GM12878 (cell line): Measurements from ENCODE around the gene UBL4A. TPM values are rescaled to one million over a fixed set of nuclear protein-coding genes. Genes with fewer than 3 reads are reported as not detected.

Experiments used
- ATAC-seq: fragments of 200-7000 bp; cut with Tn5 transposase; 3 replicates; pipeline ENCODE4 v1.9.1; 2020; ENCODE audit warnings: mild to moderate bottlenecking, moderate library complexity
- BruUV-seq: library from RNA; stranded (reverse); fragments of 400-500 nt; replicated peaks from 2 replicates; lab custom pipeline; 2021; lab: Mats Ljungman, UMichigan
- CTCF ChIA-PET: fragments of 300-600 bp; sonication (Branson Sonifier 250); formaldehyde crosslinking; extraction: SDS; loops from one replicate; lab custom pipeline; 2021; ENCODE audit warnings: inconsistent platforms; lab: Yijun Ruan, JAX
- POLR2A ChIA-PET: fragments of 350-600 bp; formaldehyde crosslinking; extraction: SDS; loops from one replicate; lab custom pipeline; 2021; ENCODE audit warnings: inconsistent platforms; lab: Charles Lee
- RAD21 ChIA-PET: fragments of 300-600 bp; sonication (Branson Sonifier 250); formaldehyde crosslinking; loops from one replicate; lab custom pipeline; 2023; ENCODE audit warnings: antibody characterized with exemption; ENCODE audit not compliant: unreplicated experiment; lab: Charles Lee
- SMC1A ChIA-PET: fragments of 300-600 bp; sonication (Branson Sonifier 250); formaldehyde crosslinking; loops from one replicate; lab custom pipeline; 2023; ENCODE audit not compliant: unreplicated experiment, uncharacterized antibody; lab: Charles Lee
- DNase-seq: peaks from one replicate; pipeline ENCODE4 v3.0.0-alpha.2; 2011; ENCODE audit warnings: low read depth, low spot score
- FAIRE-seq: peaks from 3 replicates; lab custom pipeline; 2011; peaks lifted over from hg19 to GRCh38; lab: Jason Lieb, UNC
- H2AFZ ChIP-seq: 2 replicates; pipeline ENCODE4 v1.6.0; 2011; ENCODE audit warnings: low read depth, low read length, control low read depth; ENCODE audit not compliant: control insufficient read depth
- H3K27ac ChIP-seq: 2 replicates; pipeline ENCODE4 v1.5.1; 2011; ENCODE audit warnings: control low read depth; ENCODE audit not compliant: control insufficient read depth, insufficient read depth
- H3K27me3 ChIP-seq, 2 experiments: replicated peaks in 1 of 2; 2 replicates each; pipeline versions ENCODE4 v1.6.0 to v1.6.1; 2011; ENCODE audit warnings: low read length in 1 of 2; ENCODE audit not compliant: control insufficient read depth in 2 of 2, insufficient read depth in 2 of 2
- H3K36me3 ChIP-seq, 2 experiments: 2 replicates each; pipeline ENCODE4 v1.5.1; 2011; ENCODE audit warnings: low read length in 1 of 2; ENCODE audit not compliant: control insufficient read depth in 2 of 2, insufficient read depth in 2 of 2
- H3K4me1 ChIP-seq: 2 replicates; pipeline ENCODE4 v1.6.1; 2011; ENCODE audit warnings: mild to moderate bottlenecking, low read length, moderate library complexity, mixed read lengths; ENCODE audit not compliant: control insufficient read depth, insufficient read depth
- H3K4me2 ChIP-seq: 2 replicates; pipeline ENCODE4 v1.6.0; 2011; ENCODE audit warnings: control low read depth; ENCODE audit not compliant: control insufficient read depth, insufficient read depth
- H3K4me3 ChIP-seq: fragments of 200-600 bp; sonication (generic); 2 replicates; pipeline ENCODE4 v1.5.1; 2016
- H3K79me2 ChIP-seq: 2 replicates; pipeline ENCODE4 v1.6.0; 2011; ENCODE audit warnings: low read length; ENCODE audit not compliant: control insufficient read depth, insufficient read depth
- H3K9ac ChIP-seq: 2 replicates; pipeline ENCODE4 v1.8.0; 2011; ENCODE audit warnings: low read length, control low read depth, mixed read lengths; ENCODE audit not compliant: control insufficient read depth, insufficient read depth
- H3K9me3 ChIP-seq: replicated peaks from 3 replicates; pipeline ENCODE4 v1.5.1; 2011; ENCODE audit warnings: mild to moderate bottlenecking, low read length; ENCODE audit not compliant: control insufficient read depth, insufficient read depth
- H4K20me1 ChIP-seq: 2 replicates; pipeline ENCODE4 v1.6.0; 2011; ENCODE audit not compliant: control insufficient read depth, insufficient read depth
- ATF2 ChIP-seq: IDR thresholded peaks from 2 replicates; pipeline ENCODE4 v1.6.1; 2012; ENCODE audit warnings: low read length, inconsistent platforms
- CBX5 ChIP-seq: sonication (generic); IDR thresholded peaks from 2 replicates; pipeline ENCODE4 v1.6.1; 2016; ENCODE audit warnings: low read depth, moderate library complexity, mild to moderate bottlenecking, inconsistent platforms
- CREM ChIP-seq: IDR thresholded peaks from 2 replicates; pipeline ENCODE4 v1.6.1; 2014; ENCODE audit warnings: antibody characterized with exemption, low read depth
- ESRRA ChIP-seq: IDR thresholded peaks from 2 replicates; pipeline ENCODE4 v1.6.1; 2012; ENCODE audit warnings: mild to moderate bottlenecking, low read length, improper control_type of control experiment
- KDM1A ChIP-seq: fragments of 200-600 bp; sonication (generic); IDR thresholded peaks from 2 replicates; pipeline ENCODE4 v1.6.1; 2016; ENCODE audit warnings: borderline replicate concordance
- NFXL1 ChIP-seq: fragments of 450-650 bp; IDR thresholded peaks from 2 replicates; pipeline ENCODE4 v1.6.1; 2017; ENCODE audit warnings: antibody characterized with exemption, mild to moderate bottlenecking, borderline replicate concordance
- PAX5 ChIP-seq: IDR thresholded peaks from 2 replicates; pipeline ENCODE4 v1.6.1; 2011; ENCODE audit warnings: low read depth, low read length, borderline replicate concordance
- POLR2AphosphoS2 ChIP-seq: IDR thresholded peaks from 2 replicates; pipeline ENCODE4 v1.6.1; 2011; ENCODE audit warnings: low read depth, mild to moderate bottlenecking, low read length, improper control_type of control experiment, moderate library complexity
- RAD21 ChIP-seq: IDR thresholded peaks from 2 replicates; pipeline ENCODE4 v1.6.1; 2011; ENCODE audit warnings: mild to moderate bottlenecking, low read depth, low read length, moderate library complexity; ENCODE audit not compliant: insufficient read depth
- RAD51 ChIP-seq: fragments of 450-650 bp; IDR thresholded peaks from 2 replicates; pipeline ENCODE4 v1.6.1; 2016; ENCODE audit warnings: moderate library complexity, mild to moderate bottlenecking, inconsistent platforms
- RCOR1 ChIP-seq: conservative IDR thresholded peaks from 2 replicates; pipeline ENCODE4 v1.6.1; 2012; ENCODE audit warnings: low read depth, low read length, improper control_type of control experiment
- STAT1 ChIP-seq: fragments of 450-650 bp; conservative IDR thresholded peaks from 2 replicates; pipeline ENCODE4 v1.6.1; 2014; ENCODE audit warnings: antibody characterized with exemption, mild to moderate bottlenecking
- USF1 ChIP-seq: IDR thresholded peaks from 2 replicates; pipeline ENCODE4 v1.6.1; 2011; ENCODE audit warnings: borderline replicate concordance, low read depth, mild to moderate bottlenecking, moderate library complexity, mixed read lengths, low read length; ENCODE audit not compliant: insufficient read depth; ENCODE audit errors: extremely low read length
- ZBTB33 ChIP-seq: fragments of 450-650 bp; IDR thresholded peaks from 2 replicates; pipeline ENCODE4 v1.6.1; 2017; ENCODE audit warnings: mild to moderate bottlenecking
- ZNF217 ChIP-seq: fragments of 450-650 bp; IDR thresholded peaks from 2 replicates; pipeline ENCODE4 v1.6.1; 2017; ENCODE audit warnings: antibody characterized with exemption, mild to moderate bottlenecking
- WGBS: methylation state at CpG from one replicate; pipeline ENCODE4 v1.1.6; 2016; ENCODE audit warnings: low lambda C conversion rate; ENCODE audit not compliant: insufficient replicate concordance, insufficient coverage; ENCODE audit errors: missing lambda C conversion rate; 5-methylcytosine and 5-hydroxymethylcytosine counted together
- in situ Hi-C: fragments of 300-500 bp; cut with MboI; formaldehyde crosslinking; loops from 9 replicates; pipeline ENCODE4 v1.14.3; 2018; ENCODE audit warnings: mixed read lengths
- intact Hi-C: fragments of 100-400 bp; cut with micrococcal nuclease; formaldehyde crosslinking; loops from one replicate; pipeline ENCODE4 v1.14.2; 2022; ENCODE audit not compliant: unreplicated experiment
- polyA plus RNA-seq, 11 experiments: library from polyadenylated mRNA; depleted of rRNA in 4 of 11; unstranded in 6 of 11; stranded (reverse) in 5 of 11; fragments of >200 nt; fragmentation: Nextera tagmentation in 4 of 11; fragmentation: Illumina TruSeq in 1 of 11; extraction: Ambion mirVana in 4 of 11; extraction: Trizol in 1 of 11; gene quantifications; 1 replicate in 1 of 11; 2 replicates in 10 of 11; pipeline versions ENCODE4 v1.2.1 to v1.2.3, GENCODE V29; 2011 to 2016; ENCODE audit warnings: inconsistent platforms in 2 of 11, missing spikeins in 2 of 11, low read depth in 1 of 11
- total RNA-seq, 4 experiments: library from RNA; depleted of rRNA in 3 of 4; stranded (reverse); fragments of >200 nt in 3 of 4; fragmentation: Illumina TruSeq in 1 of 4; extraction: Trizol in 1 of 4; gene quantifications; 2 replicates each; pipeline versions ENCODE4 v1.2.1 to v1.2.3, GENCODE V29; 2013 to 2021
- TF ChIP-seq, protein P1 (sequence below): IDR thresholded peaks from 2 replicates; pipeline ENCODE4 v1.6.1; 2012; ENCODE audit warnings: low read depth, low read length, improper control_type of control experiment

Gene UBL4A
- total and polyA plus RNA-seq, 10 of the 15 experiments (the other 5 are each of a cell fraction or from before 2014, with no cell fraction given) = 4.2 to 49.9 (median 34.0) TPM

GRCh38 chrX:154525606-154526490 is 39.4 kb upstream of the UBL4A start:
- no peak for DNase-seq
- H3K36me3 ChIP-seq = no peaks in the 10 kb centered on the region
- no peaks in the 10 kb centered on the region for H3K9me3 ChIP-seq
- no peak overlapping the region; the same call in 1 of the 2 replicates for H3K27ac ChIP-seq
- peaks cover 10% of the 10 kb centered on the region for H3K4me1 ChIP-seq
- H3K4me3 ChIP-seq = no peak overlapping the region
- no peak overlapping the region for H3K9ac ChIP-seq
- intact Hi-C loops (no loop called here), in situ Hi-C loops (loop anchor here (25.0 kb wide), 1 partner anchor 389 kb away; the partner anchor contains the start of gene OPN1LW)
- no peaks in the 10 kb centered on the region for H3K27me3 ChIP-seq
- no peak for FAIRE-seq
- BruUV-seq = no TSS peak
- no peaks in the 10 kb centered on the region for H3K79me2 ChIP-seq
- ATAC-seq = no peak
- ChIA-PET POLR2A (interaction anchor here (1.0 to 1.8 kb wide), 2 partner anchors 28 to 36 kb away, joined by 3 to 12 read pairs; partner anchors contain the start of gene SLC10A3), CTCF (interaction anchor here (0.9 to 2.8 kb wide), 5 partner anchors 62 to 152 kb away, joined by 3 to 23 read pairs (median 8); partner anchors contain the start of genes FLNA and RPL10), RAD21 (interaction anchor here (1.2 to 1.3 kb wide), 2 partner anchors 29 to 39 kb away, joined by 3 to 4 read pairs; partner anchors contain the start of gene UBL4A), SMC1A (interaction anchor here (1.1 to 1.9 kb wide), 6 partner anchors 11 to 153 kb away, joined by 3 to 10 read pairs (median 7); partner anchors contain the start of genes PLXNA3, RPL10, SLC10A3 and UBL4A)
- TF ChIP-seq ATF2 (no peak), CREM (no peak), ESRRA (no peak), POLR2AphosphoS2 (no peak), ZBTB33 (no peak), ZNF217 (no peak), RAD51 (no peak), KDM1A (no peak), RCOR1 (no peak), CBX5 (no peak), RAD21 (no peak), STAT1 (no peak), USF1 (no peak), PAX5 (no peak), NFXL1 (no peak)
- TF ChIP-seq, protein P1, sequence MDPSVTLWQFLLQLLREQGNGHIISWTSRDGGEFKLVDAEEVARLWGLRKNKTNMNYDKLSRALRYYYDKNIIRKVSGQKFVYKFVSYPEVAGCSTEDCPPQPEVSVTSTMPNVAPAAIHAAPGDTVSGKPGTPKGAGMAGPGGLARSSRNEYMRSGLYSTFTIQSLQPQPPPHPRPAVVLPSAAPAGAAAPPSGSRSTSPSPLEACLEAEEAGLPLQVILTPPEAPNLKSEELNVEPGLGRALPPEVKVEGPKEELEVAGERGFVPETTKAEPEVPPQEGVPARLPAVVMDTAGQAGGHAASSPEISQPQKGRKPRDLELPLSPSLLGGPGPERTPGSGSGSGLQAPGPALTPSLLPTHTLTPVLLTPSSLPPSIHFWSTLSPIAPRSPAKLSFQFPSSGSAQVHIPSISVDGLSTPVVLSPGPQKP = no peak
- no peak overlapping the region for H3K4me2 ChIP-seq
- H2AFZ ChIP-seq = no peak overlapping the region
- H4K20me1 ChIP-seq = no peaks in the 10 kb centered on the region
- WGBS = 72% methylated on average over 14 of the region's 14 CpGs
